C4-2B (cell line): ENCODE measurements around the gene WHRN.

Experiments
- CTCF ChIP-seq: fragments of 450-650 bp; conservative IDR thresholded peaks from 2 replicates; pipeline ENCODE4 v1.5.1; 2017; ENCODE audit warnings: mild to moderate bottlenecking
- ZFX ChIP-seq: fragments of 450-650 bp; IDR thresholded peaks from 2 replicates; pipeline ENCODE4 v1.6.1; 2017

GRCh38 chr9:114406441-114406840, 98.8 kb downstream of the WHRN start:
- TF ChIP-seq CTCF (no peak), ZFX (no peak)
